ENCODE results near the gene ZNF334. TPM values are rescaled to one million over a fixed set of nuclear protein-coding genes. Genes with fewer than 3 reads are reported as not detected.

The ZNF334 gene
- total RNA-seq, 1 donor from 2014 or later = 0.52 TPM

DNA sequence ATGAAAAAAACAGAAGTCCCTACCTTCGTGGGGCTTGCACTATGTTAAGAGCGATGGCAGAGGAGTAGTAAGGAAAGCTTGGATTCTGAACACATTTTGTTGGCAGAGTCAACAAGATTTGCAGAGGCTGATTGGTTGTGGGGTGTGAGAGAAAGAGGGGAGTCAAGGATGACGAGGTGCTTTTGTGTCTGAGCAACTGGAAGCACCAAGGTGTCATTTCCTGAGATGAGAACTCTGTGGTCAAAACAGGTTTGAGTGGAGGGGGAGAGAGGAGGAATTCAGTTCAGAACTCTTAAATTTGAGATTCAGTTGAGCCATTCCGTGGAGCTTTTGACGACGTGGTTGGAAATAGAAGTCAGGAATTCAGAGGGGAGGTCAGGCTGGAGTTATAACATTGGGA is 33.6 kb upstream of the ZNF334 start:
- intact Hi-C loops (cut with micrococcal nuclease) = no loop called here
- DNase-seq (no peak), ATAC-seq (no peak)

DNA sequence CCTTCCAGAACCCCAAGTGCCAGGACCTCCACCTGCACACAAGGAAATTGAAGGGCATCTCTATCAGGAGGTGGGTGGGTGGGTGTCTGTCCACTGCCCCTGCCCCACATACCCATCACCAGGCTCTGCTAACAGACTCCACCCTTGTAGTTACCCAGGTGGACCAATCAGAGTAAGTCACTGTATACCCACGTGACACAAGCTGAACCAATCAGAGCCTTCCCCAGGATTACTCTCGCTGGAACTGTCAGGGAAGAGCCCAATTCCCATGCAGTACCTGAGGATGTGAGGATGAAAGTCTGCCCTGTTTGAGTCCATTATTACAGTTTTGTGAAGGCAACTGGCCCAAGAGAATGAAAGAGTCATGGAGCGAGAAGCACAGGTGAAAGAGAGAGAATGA is 32.9 kb upstream of the ZNF334 start:
- ATAC-seq (no peak), DNase-seq (no peak)
- intact Hi-C loops (cut with micrococcal nuclease) = no loop called here

DNA sequence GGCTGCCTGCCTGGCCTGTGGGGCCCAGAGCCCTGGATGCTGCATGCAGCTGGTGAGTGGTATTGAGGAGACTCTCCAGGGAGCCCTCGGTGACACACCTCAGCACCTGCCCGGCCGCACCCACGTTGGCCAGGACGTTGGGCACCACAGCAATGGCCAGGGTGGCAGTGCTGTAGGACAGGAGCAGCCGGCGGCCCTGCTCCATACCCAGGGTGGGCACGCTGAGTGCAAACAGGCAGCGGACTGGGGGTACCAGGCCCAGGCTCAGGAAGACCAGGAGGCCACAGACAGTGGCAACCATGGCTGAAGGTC is 32.4 kb upstream of the ZNF334 start:
- DNase-seq = no peak
- intact Hi-C loops (cut with micrococcal nuclease) = no loop called here
- ATAC-seq = no peak

DNA sequence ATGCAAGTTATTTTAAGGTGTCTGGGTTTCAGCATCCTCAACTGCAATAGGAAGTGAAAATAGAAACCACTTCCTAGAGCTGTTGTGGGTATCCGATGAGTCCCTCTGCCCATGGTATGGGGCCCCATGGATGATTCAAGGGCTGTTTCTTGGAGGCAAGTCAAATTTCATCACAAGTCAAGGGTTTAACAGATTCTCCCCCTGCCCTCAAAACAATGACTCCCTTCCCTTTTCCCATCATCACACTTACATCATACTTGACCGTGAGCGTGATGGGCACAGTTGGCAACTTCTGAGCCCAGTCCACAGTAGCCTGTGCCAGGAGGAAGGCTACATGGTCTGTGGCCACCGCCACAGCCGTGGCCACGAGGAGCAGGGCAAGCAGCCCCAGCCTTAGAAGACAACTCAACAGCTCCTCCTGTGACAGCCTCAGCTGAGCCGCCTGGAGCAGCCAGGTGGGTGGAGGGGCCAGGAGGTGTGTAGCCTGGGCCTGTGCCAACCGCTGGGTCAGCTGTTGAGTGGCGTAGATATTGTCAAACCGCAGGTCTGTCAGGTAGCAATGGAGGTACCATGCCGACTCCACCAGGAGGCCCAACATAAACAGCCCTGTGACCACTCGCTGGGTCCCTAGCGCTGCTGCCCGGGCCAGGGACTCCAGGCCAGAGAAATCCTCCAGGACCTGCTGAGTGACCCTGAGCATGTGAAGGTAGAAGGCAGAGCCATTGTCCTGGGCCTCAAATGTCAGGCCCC is 31.9 kb upstream of the ZNF334 start:
- no peak for DNase-seq
- no peak for ATAC-seq
- intact Hi-C loops (cut with micrococcal nuclease) = no loop called here

DNA sequence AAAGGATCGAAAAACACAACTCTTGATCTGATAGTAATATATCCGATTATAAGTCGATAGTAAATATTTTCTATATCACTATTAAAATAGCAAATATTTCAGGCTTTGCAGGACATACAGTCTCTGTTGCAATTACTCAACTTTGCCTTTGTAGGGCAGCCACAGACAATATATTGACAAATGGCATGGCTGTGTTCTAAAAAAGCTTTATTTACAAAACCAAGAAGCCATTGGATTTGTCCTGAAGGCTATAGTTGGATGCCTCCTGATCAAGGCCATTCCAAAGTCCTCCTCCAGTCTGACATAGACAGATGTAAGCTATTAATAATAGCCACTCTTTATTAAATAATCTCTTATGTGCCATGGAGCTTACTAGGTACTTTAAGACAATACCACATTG is 31.2 kb upstream of the ZNF334 start:
- DNase-seq (no peak), ATAC-seq (no peak)
- intact Hi-C loops (cut with micrococcal nuclease) = no loop called here

DNA sequence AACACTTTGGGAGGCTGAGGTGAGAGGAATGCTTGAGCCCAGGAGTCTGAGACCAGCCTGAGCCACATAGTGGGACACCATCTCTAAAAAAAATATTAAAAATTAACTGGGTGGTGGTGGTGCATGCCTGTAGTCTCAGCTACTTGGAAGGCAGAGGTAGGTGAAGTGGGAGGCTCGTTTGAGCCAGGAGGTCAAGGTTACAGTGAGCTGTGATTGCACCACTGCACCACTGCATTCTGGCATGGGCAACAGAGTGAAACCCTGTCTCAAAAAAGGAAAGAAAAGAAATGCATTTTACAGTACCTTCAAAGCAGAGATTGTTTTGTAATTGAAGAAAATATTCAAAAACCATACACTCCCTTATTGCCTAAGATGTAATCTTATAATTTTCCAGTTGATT is 30.6 kb upstream of the ZNF334 start:
- intact Hi-C loops (cut with micrococcal nuclease) = no loop called here
- no peak for ATAC-seq

DNA sequence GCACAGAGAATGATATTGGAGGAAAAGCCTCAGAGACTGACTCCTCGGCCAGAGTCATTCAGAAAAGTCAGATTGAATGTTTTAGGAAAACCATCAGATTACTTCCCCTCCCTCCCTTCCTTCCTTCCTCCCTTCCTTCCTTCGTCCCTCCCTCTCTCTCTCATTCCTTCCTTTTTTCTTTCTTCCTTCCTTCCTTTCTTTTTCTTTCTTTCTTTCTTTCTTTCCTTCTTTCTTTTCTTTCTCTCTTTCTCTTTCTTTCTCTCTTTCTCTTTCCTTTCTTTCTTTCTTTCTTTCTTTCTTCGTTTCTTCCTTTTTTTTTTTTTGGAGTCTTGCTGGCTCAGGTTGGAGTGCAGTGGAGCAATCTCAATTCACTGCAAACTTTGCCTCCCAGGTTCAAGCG is 29.7 kb upstream of the ZNF334 start:
- no peak for ATAC-seq
- no peak for DNase-seq
- intact Hi-C loops (cut with micrococcal nuclease) = no loop called here

More for the DNA sequence above, 30.6 kb upstream of the ZNF334 start:
- no peak for DNase-seq

DNA sequence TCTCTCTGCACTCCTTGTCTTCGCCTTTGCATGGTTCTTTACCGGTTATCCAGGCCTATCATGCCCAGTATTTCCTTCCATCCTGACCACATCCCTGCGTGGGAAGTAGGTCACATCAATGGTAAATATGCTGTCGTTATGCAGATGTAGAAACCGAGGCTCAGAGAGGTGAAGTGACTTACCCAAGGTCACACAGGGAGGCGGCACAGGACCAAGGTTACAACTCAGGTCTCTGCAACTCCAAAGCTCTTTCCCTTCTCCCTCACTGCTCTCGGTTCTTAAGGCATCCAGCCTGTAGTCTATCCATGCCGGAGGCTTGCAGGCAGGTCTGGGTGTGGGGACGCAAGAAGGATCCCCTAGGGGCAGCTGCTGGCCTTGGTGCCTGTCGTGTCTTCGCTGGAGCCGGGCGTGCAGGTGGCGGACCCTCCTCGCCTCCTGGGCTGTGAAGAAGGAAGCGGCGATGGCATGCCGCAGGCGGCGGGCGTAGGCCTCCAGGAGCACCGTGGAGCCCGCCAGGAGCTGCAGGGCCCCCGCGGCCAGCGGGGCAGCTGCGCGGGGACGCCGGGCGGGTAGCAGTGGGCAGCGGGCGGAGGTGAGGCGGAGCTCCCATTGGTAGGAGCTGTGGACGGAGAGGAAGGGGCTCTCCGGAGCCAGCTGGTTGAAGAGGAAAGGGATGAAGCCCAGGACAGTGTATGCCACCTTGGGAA is 28.0 kb upstream of the ZNF334 start:
- DNase-seq (no peak), ATAC-seq (no peak)
- intact Hi-C loops (cut with micrococcal nuclease) = no loop called here

DNA sequence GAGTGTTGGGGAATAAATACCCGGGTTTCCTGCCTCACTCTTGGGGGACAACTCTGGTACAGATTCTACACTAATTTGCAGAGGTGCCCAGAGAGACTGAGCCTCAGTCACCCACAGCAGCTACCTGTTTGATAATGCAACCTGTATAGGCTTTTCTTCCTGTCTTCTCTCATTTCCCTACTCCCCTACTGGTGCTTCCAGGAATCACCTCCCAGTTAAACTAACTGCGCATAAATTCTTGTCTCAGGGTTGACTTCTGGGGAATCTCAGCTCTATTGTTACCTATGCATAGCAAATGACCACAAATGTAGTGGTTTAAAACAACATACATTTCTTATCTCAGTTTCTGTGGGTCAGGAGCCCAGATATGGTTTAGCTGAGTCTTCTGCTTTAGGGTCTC is 25.8 kb upstream of the ZNF334 start:
- no peak for DNase-seq
- intact Hi-C loops (cut with micrococcal nuclease) = no loop called here
- ATAC-seq = no peak

DNA sequence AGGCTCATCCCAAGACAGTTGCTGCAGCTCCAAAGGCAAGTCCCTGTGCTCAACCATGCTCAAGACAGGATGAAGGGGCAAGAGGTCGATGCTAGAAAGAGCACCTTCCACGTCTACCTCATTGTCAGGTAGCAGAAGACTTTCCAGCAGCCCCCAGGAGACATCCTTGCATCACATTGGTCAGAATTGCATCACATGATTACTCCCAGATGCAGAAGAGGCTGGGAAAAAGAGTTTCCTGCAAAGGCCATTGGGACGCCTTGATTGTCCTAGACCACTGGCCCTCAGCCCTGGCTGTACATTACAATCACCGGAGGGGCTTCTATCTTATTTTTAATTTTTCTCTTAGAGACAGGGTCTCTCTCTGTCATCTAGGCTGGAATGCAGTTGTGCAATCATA is 17.3 kb upstream of the ZNF334 start:
- intact Hi-C loops (cut with micrococcal nuclease) = no loop called here
- ATAC-seq = no peak
- no peak for DNase-seq

DNA sequence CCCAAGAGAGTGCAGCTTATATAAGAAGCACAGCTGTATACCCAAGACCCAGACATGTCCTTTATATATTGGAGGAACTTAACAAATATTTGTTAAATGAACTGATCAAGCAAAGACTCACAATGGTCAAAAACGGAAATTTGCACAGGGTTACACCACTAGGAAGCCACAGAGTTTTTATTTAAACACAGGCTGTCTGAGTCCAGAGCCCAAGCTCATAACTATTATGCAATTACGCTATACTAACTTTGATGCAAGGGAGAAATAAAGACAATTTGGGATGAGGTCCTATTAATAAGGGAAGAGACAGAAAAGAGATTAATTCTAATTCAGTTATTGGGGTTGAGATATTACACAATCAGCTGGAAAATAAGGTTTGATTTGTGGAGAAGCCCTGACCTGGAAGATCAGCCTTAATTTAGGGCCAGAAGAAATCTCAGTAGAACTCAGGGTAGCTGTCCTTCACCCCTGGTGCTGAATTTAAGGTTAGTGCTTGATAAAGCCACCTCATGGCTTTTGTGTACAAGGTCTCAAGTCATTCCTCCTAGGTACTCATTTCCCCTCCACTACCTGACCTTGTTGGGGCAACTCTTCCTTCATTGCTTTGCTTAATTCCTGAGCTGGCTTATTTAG is 10.5 kb upstream of the ZNF334 start:
- DNase-seq (no peak), ATAC-seq (no peak)
- intact Hi-C loops (cut with micrococcal nuclease) = no loop called here

DNA sequence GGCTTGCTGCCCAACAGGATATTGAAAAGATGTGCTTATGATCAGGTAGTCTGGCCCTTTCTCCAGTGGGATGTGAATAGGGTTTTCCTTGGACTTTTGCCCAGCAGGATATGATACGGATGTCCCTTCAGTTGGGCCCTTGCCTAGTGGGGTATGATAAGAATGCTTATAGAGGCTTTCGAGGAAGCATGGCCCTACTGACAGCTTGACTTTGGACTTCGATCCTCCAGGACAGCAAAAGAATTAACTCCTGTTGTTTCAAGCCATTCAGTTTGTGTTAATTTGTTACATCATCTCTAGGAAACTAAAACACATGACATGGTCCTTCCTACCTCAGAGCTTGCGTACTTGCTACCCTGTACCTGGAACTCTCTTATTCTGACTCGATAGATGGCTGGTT is 9.7 kb upstream of the ZNF334 start:
- no peak for DNase-seq
- intact Hi-C loops (cut with micrococcal nuclease) = no loop called here

DNA sequence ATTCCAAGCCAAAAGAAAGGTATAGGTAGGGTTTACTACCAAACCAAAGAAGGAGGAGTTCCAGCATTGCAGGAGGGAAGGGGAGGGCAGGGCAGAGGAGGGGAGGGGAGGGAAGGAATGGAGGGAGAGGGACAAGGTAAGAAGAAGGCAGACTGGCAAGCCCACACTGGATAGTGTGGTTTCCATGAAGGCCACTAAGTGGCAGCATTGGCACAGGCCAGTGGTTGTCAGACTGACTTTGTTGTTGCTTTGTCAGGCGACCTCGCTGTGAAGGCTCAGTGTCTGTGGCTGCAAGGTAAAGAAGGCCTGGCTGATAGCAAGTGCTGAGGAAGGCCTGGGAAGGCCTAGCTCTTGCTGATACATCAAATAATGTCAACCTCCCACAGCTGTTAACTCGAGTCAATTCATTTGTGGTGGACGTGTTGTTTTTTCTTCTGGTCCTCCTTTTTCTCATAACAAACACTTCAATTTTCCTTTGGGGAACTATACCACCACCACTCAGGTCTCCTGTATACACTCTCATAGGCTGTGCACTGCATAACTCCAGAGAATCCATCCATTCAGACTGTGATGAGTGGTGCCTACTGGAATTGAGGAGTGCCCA is 7.7 kb upstream of the ZNF334 start:
- DNase-seq = no peak
- ATAC-seq = peak; percentile 58
- intact Hi-C loops (cut with micrococcal nuclease) = no loop called here

More for the DNA sequence above, 9.7 kb upstream of the ZNF334 start:
- no peak for ATAC-seq

DNA sequence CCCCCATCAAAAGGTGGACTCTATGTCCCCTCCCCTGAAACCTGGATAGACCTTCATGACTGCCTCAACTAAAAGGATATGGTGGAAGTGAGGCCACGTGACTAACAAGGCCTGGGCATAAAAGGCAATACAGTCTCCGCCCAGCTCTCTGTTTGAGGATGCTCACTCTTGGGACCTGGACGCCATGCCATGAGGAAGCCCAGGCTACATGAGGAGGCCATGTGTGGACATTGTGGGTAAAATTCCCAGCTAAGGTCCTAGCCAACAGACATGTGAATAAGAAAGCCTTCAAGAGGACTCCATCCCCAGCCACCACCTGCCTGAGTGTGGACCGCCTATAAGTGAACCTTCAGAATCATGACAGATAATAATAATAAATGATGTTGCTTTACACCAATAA is 7.2 kb upstream of the ZNF334 start:
- ATAC-seq = no peak
- no peak for DNase-seq
- intact Hi-C loops (cut with micrococcal nuclease) = no loop called here

DNA sequence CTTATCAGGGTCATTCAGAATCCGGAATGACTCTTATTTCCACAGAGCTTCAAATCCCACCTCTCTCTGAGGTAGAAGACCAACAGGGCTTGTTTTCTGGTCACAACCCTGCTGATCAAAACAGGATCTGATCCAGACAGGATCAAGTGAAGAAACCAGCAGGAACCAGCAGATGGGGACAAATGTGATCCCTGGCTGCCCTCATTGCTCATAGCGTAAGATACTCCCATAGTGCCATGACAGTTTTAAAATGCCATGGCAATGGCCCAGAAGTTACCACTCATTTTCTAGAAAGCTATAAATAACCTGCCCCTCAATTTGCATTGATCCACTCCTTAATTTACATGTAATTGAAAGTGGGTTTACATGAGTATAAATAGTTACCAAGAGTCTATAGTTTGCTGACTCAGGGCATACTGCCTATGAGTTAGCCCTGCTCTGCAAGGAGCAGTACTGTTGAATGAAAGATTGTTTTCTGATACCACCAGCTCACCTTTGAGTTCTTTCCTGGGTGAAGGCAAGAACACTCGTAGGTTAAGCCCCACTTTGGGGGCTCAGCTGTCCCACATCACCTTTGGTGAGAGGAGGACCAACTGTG is 6.2 kb upstream of the ZNF334 start:
- no peak for DNase-seq
- intact Hi-C loops (cut with micrococcal nuclease) = no loop called here
- no peak for ATAC-seq

DNA sequence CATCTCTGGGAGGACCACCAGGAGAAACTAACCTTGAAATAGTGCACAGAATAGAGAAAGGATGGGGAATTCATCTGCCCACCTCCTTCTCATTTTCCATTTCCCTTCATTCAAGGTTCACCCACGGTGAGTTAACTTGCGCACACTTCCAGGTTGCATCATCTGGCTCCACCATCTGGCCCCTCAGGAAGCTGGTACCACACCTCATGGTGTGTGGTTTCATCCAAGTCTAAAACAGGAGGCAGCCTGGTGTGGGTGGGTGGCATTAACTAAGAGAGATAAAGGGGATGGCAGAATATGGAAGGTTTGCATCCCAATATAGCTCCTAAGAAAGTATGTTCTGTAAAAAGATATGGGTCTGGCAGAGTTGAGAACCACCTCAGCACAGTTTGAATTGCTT is 3.8 kb downstream of the ZNF334 start:
- ATAC-seq = no peak
- intact Hi-C loops (cut with micrococcal nuclease) = no loop called here

DNA sequence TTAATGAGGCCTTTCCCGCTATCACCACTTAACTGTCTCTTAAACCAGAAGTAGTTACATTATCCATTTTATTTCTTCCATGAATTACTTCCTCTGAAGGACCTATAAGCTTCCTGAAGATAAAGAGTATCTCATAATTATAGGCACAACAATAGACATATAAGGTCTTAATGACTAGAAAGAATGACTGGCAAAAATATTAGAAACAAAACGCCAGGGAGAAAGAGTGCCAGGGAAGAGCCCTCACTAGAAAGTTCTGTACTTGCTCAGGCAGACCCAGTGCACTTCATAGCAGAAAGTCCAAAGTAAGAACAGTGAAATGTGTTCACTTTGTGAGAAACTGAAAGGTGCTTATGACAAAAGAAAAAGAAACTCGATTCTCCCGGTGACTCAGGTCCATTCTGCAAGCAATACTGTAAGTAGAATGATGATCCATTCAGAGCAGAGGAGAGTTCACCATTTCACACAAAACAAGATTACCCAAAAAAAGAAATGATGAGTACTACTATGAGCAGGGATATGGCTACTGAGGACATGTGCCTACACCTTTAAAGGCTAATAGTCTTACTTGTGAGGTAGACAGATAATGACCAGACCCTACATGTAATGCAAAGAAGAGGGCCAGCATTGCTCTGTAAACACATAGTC is 5.5 kb downstream of the ZNF334 start:
- ATAC-seq (no peak), DNase-seq (no peak)
- intact Hi-C loops (cut with micrococcal nuclease) = no loop called here

More for the DNA sequence above, 3.8 kb downstream of the ZNF334 start:
- DNase-seq = no peak

DNA sequence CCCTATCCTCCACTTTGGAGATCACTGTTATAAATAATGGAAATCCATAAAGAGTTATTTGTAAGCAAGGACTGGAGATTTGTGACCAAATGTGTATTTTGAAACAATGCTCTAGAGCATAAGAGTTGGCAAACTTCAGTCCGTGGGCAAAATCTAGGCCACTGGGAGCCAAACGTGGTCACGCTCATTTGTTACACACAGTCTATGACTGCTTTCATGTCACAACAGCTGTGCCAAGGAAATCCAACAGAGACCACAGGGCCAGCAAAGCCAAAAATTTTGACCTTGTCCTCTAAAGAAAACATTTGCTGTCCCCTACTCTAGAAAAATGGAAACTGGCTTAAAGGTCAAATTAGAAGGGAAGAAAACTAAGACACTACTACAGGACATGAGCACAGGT is 7.9 kb downstream of the ZNF334 start:
- no peak for DNase-seq
- intact Hi-C loops (cut with micrococcal nuclease) = no loop called here
- no peak for ATAC-seq

DNA sequence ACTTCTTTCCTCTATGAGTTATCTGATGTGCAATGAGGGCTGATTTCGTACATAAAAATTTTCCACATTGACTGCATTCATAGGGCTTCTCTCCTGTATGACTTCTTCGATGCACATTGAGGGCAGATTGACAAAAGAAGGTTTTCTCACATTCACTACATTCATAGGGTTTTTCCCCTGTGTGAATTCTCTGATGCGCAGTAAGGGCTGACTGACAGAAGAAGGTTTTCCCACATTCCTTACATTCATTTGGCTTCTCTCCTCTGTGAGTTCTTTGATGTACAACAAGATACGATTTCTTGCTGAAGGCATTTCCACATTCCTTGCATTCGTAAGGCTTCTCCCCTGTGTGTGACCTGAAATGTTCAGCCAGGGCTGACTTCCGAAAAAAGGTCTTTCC is 11.4 kb downstream of the ZNF334 start:
- DNase-seq (no peak), ATAC-seq (no peak)
- intact Hi-C loops (cut with micrococcal nuclease) = no loop called here
